Lower leg skin (tissue), 3 donors: Measurements from ENCODE around the gene GABRD.

Source experiments
- POLR2A ChIP-seq, 2 donors: fragments of 450-650 bp; IDR thresholded peaks; one replicate each; pipeline ENCODE4 v1.6.1; 2016 to 2017; ENCODE audit warnings: antibody characterized with exemption in 2 of 2, mild to moderate bottlenecking in 1 of 2, moderate library complexity in 1 of 2
- TF ChIP-seq, protein P1 (sequence below), 3 donors: fragments of 450-650 bp; IDR thresholded peaks; one replicate each; pipeline ENCODE4 v1.5.1; 2016; ENCODE audit warnings: antibody characterized with exemption in 3 of 3, mild to moderate bottlenecking in 3 of 3, moderate library complexity in 2 of 3

DNA sequence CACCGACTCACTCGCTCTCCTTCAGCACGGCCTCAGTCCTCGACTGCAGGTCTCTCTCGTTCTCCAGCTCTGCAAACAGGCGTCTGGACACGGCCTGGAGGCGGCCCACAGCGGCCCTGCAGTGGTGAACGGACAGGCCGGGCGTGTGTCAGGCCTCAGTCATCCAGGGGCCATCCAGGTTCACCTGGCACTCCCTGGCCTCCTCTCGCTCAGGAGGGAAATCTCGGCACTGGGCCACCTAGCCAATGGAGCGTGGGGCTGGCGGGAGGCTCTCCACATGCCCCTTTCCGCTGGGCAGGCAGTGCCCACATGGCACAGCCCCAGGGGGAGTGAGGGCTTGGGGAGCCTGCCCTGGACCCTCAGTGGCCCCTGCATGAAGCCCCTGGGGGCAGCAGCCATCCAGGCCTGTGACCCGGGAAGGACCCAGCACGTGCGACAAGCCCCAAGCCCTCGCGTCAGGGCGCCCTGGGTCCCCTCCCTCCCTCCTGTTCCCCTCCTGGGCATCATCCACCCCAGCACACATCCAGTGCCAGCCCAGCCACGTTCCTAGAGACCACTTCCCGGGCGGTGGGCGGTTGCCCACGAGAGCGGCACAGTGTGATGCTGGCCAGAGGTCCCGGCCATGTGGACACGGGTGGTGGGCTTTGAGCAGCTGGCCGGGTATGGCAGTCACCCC, 33.6 kb upstream of the GABRD start:
- TF ChIP-seq, protein P1, sequence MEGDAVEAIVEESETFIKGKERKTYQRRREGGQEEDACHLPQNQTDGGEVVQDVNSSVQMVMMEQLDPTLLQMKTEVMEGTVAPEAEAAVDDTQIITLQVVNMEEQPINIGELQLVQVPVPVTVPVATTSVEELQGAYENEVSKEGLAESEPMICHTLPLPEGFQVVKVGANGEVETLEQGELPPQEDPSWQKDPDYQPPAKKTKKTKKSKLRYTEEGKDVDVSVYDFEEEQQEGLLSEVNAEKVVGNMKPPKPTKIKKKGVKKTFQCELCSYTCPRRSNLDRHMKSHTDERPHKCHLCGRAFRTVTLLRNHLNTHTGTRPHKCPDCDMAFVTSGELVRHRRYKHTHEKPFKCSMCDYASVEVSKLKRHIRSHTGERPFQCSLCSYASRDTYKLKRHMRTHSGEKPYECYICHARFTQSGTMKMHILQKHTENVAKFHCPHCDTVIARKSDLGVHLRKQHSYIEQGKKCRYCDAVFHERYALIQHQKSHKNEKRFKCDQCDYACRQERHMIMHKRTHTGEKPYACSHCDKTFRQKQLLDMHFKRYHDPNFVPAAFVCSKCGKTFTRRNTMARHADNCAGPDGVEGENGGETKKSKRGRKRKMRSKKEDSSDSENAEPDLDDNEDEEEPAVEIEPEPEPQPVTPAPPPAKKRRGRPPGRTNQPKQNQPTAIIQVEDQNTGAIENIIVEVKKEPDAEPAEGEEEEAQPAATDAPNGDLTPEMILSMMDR (IDR thresholded peaks at IDR 0.05) = no peak
- TF ChIP-seq POLR2A (IDR thresholded peaks at IDR 0.05) = no peak
